Measurements from ENCODE around the gene KHDC1.
"Not testable (repeated sequence)": the region's sequence is repeated elsewhere in the genome, so short reads cannot be mapped to it uniquely, and the experiment has no call there.

The KHDC1 gene

DNA sequence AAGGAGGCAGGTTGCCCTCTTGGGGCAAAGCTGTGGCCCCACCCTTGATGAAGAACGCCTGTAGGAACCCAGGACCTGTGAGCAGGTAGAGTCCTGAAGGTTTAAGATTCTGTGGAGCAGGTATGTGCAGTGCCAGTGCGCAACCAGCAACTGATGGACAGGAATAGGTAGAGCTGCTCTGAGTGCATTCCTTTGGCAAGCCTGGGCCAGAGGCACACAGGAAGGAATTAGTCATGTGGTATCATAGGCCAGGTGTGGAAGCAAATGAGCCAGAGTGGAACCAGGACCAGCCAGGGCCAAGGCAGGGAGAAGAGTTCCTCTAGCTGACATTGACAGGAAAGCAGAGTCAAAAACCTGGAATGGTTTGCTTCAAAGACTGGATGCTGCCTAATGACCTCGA lies 1.4 kb upstream of the KHDC1 start:
- H3K27me3 ChIP-seq (ENCODE audit: control insufficient read depth, insufficient read depth, low read length), result no peaks in the 10 kb centered on the region
- no peak overlapping the region for H3K4me3 ChIP-seq (ENCODE audit: low read depth, low read length)
- TF ChIP-seq, protein P1, sequence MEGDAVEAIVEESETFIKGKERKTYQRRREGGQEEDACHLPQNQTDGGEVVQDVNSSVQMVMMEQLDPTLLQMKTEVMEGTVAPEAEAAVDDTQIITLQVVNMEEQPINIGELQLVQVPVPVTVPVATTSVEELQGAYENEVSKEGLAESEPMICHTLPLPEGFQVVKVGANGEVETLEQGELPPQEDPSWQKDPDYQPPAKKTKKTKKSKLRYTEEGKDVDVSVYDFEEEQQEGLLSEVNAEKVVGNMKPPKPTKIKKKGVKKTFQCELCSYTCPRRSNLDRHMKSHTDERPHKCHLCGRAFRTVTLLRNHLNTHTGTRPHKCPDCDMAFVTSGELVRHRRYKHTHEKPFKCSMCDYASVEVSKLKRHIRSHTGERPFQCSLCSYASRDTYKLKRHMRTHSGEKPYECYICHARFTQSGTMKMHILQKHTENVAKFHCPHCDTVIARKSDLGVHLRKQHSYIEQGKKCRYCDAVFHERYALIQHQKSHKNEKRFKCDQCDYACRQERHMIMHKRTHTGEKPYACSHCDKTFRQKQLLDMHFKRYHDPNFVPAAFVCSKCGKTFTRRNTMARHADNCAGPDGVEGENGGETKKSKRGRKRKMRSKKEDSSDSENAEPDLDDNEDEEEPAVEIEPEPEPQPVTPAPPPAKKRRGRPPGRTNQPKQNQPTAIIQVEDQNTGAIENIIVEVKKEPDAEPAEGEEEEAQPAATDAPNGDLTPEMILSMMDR (IDR thresholded peaks at IDR 0.05), result no peak
- H3K79me2 ChIP-seq, result no peaks in the 10 kb centered on the region
- no peaks in the 10 kb centered on the region for H3K4me1 ChIP-seq
- H3K9me3 ChIP-seq (ENCODE audit: control insufficient read depth, low read length), result no peaks in the 10 kb centered on the region
- H3K9ac ChIP-seq, result no peak overlapping the region
- no peak overlapping the region for H3K4me2 ChIP-seq (ENCODE audit: low read length)
- H3K36me3 ChIP-seq (ENCODE audit: control insufficient read depth, insufficient read depth, low read length), result no peaks in the 10 kb centered on the region
- peak overlapping the region; percentile 25 for H2AFZ ChIP-seq
- no peak overlapping the region for H3K27ac ChIP-seq

DNA sequence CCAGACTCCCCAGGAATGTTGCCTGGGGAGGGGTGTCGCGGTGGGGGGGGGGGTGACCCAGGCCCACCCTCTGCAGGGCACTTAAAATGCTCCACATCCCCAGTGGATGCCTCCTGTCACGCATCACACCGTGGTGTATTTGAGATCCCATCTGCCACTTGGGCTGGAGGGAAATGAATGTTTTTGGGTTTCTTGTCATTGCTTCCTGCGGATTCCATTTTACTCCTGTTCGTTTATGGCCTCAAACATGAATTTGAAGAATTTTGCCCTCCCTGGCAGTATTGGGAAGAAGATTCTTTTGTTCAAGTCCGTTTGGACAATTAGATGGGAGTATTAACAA lies 544 bp upstream of the KHDC1 start:
- Histone ChIP-seq H3K4me3 (ENCODE audit: low read depth, low read length) (peak overlapping the region; percentile 58), H3K9me3 (ENCODE audit: control insufficient read depth, low read length) (no peaks in the 10 kb centered on the region), H3K4me1 (no peaks in the 10 kb centered on the region), H3K79me2 (no peaks in the 10 kb centered on the region), H2AFZ (peak overlapping the region; percentile 93), H3K4me2 (ENCODE audit: low read length) (peak overlapping the region; percentile 95), H3K27me3 (ENCODE audit: control insufficient read depth, insufficient read depth, low read length) (no peaks in the 10 kb centered on the region), H3K27ac (no peak overlapping the region), H3K9ac (no peak overlapping the region), H3K36me3 (ENCODE audit: control insufficient read depth, insufficient read depth, low read length) (no peaks in the 10 kb centered on the region)
- TF ChIP-seq, protein P1 (IDR thresholded peaks at IDR 0.05), result no peak

DNA sequence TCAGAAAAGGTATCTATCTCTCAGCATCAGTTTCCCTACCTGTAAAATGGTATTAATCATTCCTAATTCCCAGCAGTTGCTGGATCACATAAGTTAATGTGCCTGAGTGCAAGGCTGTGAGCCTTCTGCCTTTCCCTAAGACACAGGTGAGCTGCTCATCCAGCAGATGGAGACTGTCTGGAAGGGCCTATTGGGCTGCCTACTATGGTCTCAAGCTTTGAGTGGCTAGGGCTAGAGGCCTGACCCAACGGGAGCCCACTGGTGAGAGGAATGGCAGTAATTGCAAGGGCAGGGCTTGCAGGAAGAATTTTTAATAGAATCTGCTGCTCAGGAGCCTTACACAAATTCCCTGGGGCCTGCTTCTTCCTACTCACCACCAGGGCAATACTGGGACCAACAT lies 4.3 kb downstream of the KHDC1 start:
- no peak overlapping the region for H3K27ac ChIP-seq
- TF ChIP-seq, protein P1 (IDR thresholded peaks at IDR 0.05), result no peak

DNA sequence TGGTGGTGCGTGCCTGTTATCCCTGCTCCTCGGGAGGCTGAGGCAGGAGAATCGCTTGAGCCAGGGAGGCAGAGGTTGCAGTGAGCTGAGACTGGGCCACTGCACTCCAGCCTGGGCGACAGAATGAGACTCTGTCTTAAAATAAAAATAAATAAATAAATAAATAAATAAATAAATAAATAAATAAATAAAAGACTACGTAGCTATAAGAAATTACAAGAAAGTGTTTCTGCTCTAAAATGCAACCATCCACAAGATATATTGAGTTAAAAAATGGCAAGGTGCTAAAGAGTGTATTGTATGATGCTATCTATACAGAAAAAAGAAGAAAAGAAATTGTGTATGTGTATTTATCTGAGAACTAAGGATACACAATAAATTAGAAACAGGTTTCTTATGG lies 8.7 kb downstream of the KHDC1 start:
- H2AFZ ChIP-seq, result not testable (repeated sequence)

More for the DNA sequence above, 4.3 kb downstream of the KHDC1 start:
- H3K79me2 ChIP-seq, result no peaks in the 10 kb centered on the region
- H3K36me3 ChIP-seq (ENCODE audit: control insufficient read depth, insufficient read depth, low read length), result no peaks in the 10 kb centered on the region
- no peaks in the 10 kb centered on the region for H3K9me3 ChIP-seq (ENCODE audit: control insufficient read depth, low read length)
- H2AFZ ChIP-seq, result no peak overlapping the region
- H3K9ac ChIP-seq, result no peak overlapping the region
- H3K4me2 ChIP-seq (ENCODE audit: low read length), result no peak overlapping the region
- H3K27me3 ChIP-seq (ENCODE audit: control insufficient read depth, insufficient read depth, low read length), result no peaks in the 10 kb centered on the region
- no peaks in the 10 kb centered on the region for H3K4me1 ChIP-seq
- H3K4me3 ChIP-seq (ENCODE audit: low read depth, low read length), result no peak overlapping the region

DNA sequence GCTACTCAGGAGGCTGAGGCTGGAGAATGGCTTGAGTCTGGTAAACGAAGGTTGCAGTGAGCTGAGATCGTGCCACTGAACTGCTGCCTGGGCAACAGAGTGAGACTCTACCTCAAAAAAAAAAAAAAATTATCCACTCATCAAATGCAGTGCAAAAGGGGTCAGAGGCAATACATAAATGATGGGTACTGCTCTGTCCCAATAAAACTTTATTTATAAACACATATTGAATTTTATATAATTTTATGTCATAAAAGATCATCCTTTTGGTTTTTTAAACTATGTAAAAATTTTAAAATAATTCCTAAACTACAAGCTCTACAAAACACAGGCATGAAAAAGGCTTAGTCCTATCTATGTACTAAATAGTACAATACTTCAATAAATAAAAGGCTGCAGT lies 10.3 kb downstream of the KHDC1 start:
- H3K27ac ChIP-seq, result no peak overlapping the region
- no peaks in the 10 kb centered on the region for H3K27me3 ChIP-seq (ENCODE audit: control insufficient read depth, insufficient read depth, low read length)
- TF ChIP-seq, protein P1 (IDR thresholded peaks at IDR 0.05), result no peak
- H3K79me2 ChIP-seq, result no peaks in the 10 kb centered on the region
- no peak overlapping the region for H2AFZ ChIP-seq
- H3K4me2 ChIP-seq (ENCODE audit: low read length), result no peak overlapping the region
- no peak overlapping the region for H3K9ac ChIP-seq
- no peaks in the 10 kb centered on the region for H3K36me3 ChIP-seq (ENCODE audit: control insufficient read depth, insufficient read depth, low read length)
- H3K9me3 ChIP-seq (ENCODE audit: control insufficient read depth, low read length), result no peaks in the 10 kb centered on the region
- H3K4me3 ChIP-seq (ENCODE audit: low read depth, low read length), result no peak overlapping the region
- no peaks in the 10 kb centered on the region for H3K4me1 ChIP-seq

More for the DNA sequence above, 8.7 kb downstream of the KHDC1 start:
- H3K4me3 ChIP-seq (ENCODE audit: low read depth, low read length); H3K27me3 ChIP-seq (ENCODE audit: control insufficient read depth, insufficient read depth, low read length); H3K27ac ChIP-seq; H3K4me1 ChIP-seq; H3K4me2 ChIP-seq (ENCODE audit: low read length); H3K79me2 ChIP-seq; H3K9me3 ChIP-seq (ENCODE audit: control insufficient read depth, low read length); H3K36me3 ChIP-seq (ENCODE audit: control insufficient read depth, insufficient read depth, low read length); H3K9ac ChIP-seq: not testable (repeated sequence)

All from parathyroid adenoma (tissue), 2 donors.